SU-DHL-6 (cell line): ENCODE measurements around the gene UTP4.
"Not testable (repeated sequence)": the region's sequence is repeated elsewhere in the genome, so short reads cannot be mapped to it uniquely, and the experiment has no call there.

ENCODE experiments used
- H2AFZ ChIP-seq: fragments of 200-600 bp; sonication (generic); 2 replicates; pipeline ENCODE4 v1.6.1; 2014; ENCODE audit warnings: low read depth, mild to moderate bottlenecking, moderate library complexity, mixed read lengths, antibody characterized with exemption, low read length; ENCODE audit not compliant: severe bottlenecking
- H3F3A ChIP-seq: fragments of 200-600 bp; shearing (Covaris generic); 2 replicates; pipeline ENCODE4 v1.6.0; 2016; ENCODE audit warnings: antibody characterized with exemption, mild to moderate bottlenecking; ENCODE audit not compliant: insufficient read depth
- H3K27ac ChIP-seq: fragments of 200-600 bp; sonication (generic); 2 replicates; pipeline ENCODE4 v1.5.1; 2016; ENCODE audit warnings: low read depth, mild to moderate bottlenecking, low read length, moderate library complexity, mixed read lengths
- H3K27me3 ChIP-seq: fragments of 200-600 bp; sonication (generic), shearing (Covaris generic); 2 replicates; pipeline ENCODE4 v1.6.0; 2014; ENCODE audit warnings: mild to moderate bottlenecking, low read length
- H3K36me3 ChIP-seq: fragments of 200-600 bp; sonication (generic); 2 replicates; pipeline ENCODE4 v1.6.1; 2014; ENCODE audit warnings: mild to moderate bottlenecking, low read length, mixed read lengths
- H3K4me2 ChIP-seq: fragments of 300-600, 200-600 bp; shearing (Covaris generic), sonication (generic); 2 replicates; pipeline ENCODE4 v1.6.0; 2014; ENCODE audit warnings: low read length, low read depth, mild to moderate bottlenecking; ENCODE audit not compliant: poor library complexity, severe bottlenecking
- H3K4me3 ChIP-seq: fragments of 200-600 bp; sonication (generic); 2 replicates; pipeline ENCODE4 v1.5.1; 2014; ENCODE audit warnings: antibody characterized with exemption, low read length, mild to moderate bottlenecking, mixed read lengths; ENCODE audit not compliant: insufficient read depth, poor library complexity, severe bottlenecking
- H3K79me2 ChIP-seq: fragments of 200-600 bp; sonication (generic); 2 replicates; pipeline ENCODE4 v1.6.1; 2014; ENCODE audit warnings: mild to moderate bottlenecking, low read length, moderate library complexity; ENCODE audit not compliant: insufficient read depth
- H3K9ac ChIP-seq: fragments of 200-600 bp; sonication (generic); 2 replicates; pipeline ENCODE4 v1.7.0; 2014; ENCODE audit warnings: mild to moderate bottlenecking, low read length
- H3K9me2 ChIP-seq: fragments of 200-600 bp; sonication (generic); replicated peaks from 2 replicates; pipeline ENCODE4 v1.6.1; 2014; ENCODE audit warnings: low read length; ENCODE audit not compliant: insufficient read depth
- H3K9me3 ChIP-seq: fragments of 200-600 bp; sonication (generic); 2 replicates; pipeline ENCODE4 v1.6.1; 2014; ENCODE audit warnings: low read length, mixed read lengths; ENCODE audit not compliant: insufficient read depth
- H4K20me1 ChIP-seq: fragments of 200-600 bp; sonication (generic); 2 replicates; pipeline ENCODE4 v1.6.1; 2014; ENCODE audit warnings: low read depth, mild to moderate bottlenecking, antibody characterized with exemption, low read length, moderate library complexity, mixed read lengths
- CTCF ChIP-seq: fragments of 200-600 bp; sonication (generic); IDR thresholded peaks from one replicate; pipeline ENCODE4 v1.5.1; 2017; ENCODE audit warnings: antibody characterized with exemption, mild to moderate bottlenecking, low read length, moderate library complexity; ENCODE audit not compliant: insufficient read depth, poor library complexity, severe bottlenecking
- EZH2phosphoT487 ChIP-seq: fragments of 200-600 bp; sonication (generic), shearing (Covaris generic); conservative IDR thresholded peaks from 2 replicates; pipeline ENCODE4 v1.6.1; 2018; ENCODE audit warnings: mild to moderate bottlenecking, antibody characterized with exemption, low read length, moderate library complexity, mixed read lengths

The UTP4 gene

GRCh38 chr16:69143116-69143515, 10.7 kb downstream of the UTP4 start:
- no peak overlapping the region for H3K27ac ChIP-seq
- TF ChIP-seq CTCF (no peak), EZH2phosphoT487 (no peak)
- no peaks in the 10 kb centered on the region for H3K27me3 ChIP-seq
- H3K4me3 ChIP-seq, result no peak overlapping the region
- no peaks in the 10 kb centered on the region for H3K9me3 ChIP-seq
- H3K9me2 ChIP-seq, result no peaks in the 10 kb centered on the region
- no peak overlapping the region for H3K9ac ChIP-seq
- H3K4me2 ChIP-seq, result no peak overlapping the region
- H3K36me3 ChIP-seq, result peaks cover 37% of the 10 kb centered on the region; the same call in 1 of the 2 replicates
- H4K20me1 ChIP-seq, result no peaks in the 10 kb centered on the region
- no peaks in the 10 kb centered on the region for H3F3A ChIP-seq
- H2AFZ ChIP-seq, result no peak overlapping the region
- H3K79me2 ChIP-seq, result peaks cover 33% of the 10 kb centered on the region

- Histone ChIP-seq H3K79me2 (peaks cover 28% of the 10 kb centered on the region; the same call in 1 of the 2 replicates), H3K27ac (no peak overlapping the region), H3K4me3 (no peak overlapping the region), H3K27me3 (no peaks in the 10 kb centered on the region), H2AFZ (no peak overlapping the region), H3K9me3 (no peaks in the 10 kb centered on the region), H4K20me1 (no peaks in the 10 kb centered on the region; the same call in 1 of the 2 replicates), H3F3A (no peaks in the 10 kb centered on the region), H3K9ac (no peak overlapping the region), H3K9me2 (no peaks in the 10 kb centered on the region), H3K36me3 (peaks cover 30% of the 10 kb centered on the region; the same call in 1 of the 2 replicates), H3K4me2 (no peak overlapping the region)
- no peak for TF ChIP-seq CTCF
- TF ChIP-seq EZH2phosphoT487, result no peak
These were observed 13.2 kb downstream of the UTP4 start for GRCh38 chr16:69145658-69146057.

- H3K4me3 ChIP-seq, H3K27ac ChIP-seq, H3K27me3 ChIP-seq, H3K4me2 ChIP-seq, H3K9me2 ChIP-seq, H4K20me1 ChIP-seq, H3K9ac ChIP-seq, H2AFZ ChIP-seq, H3F3A ChIP-seq, H3K9me3 ChIP-seq: not testable (repeated sequence)
- H3K79me2 ChIP-seq, result peaks cover 12% of the 10 kb centered on the region; the same call in 1 of the 2 replicates
- peaks cover 27% of the 10 kb centered on the region for H3K36me3 ChIP-seq
These were observed 17.2 kb downstream of the UTP4 start for GRCh38 chr16:69149621-69150020.

- Histone ChIP-seq H3K9me2 (no peaks in the 10 kb centered on the region), H3F3A (no peaks in the 10 kb centered on the region), H3K27me3 (no peaks in the 10 kb centered on the region), H3K36me3 (peaks cover 32% of the 10 kb centered on the region), H3K27ac (no peak overlapping the region), H2AFZ (no peak overlapping the region), H3K4me3 (no peak overlapping the region), H3K9ac (no peak overlapping the region), H3K4me2 (no peak overlapping the region), H3K9me3 (no peaks in the 10 kb centered on the region), H4K20me1 (no peaks in the 10 kb centered on the region; the same call in 1 of the 2 replicates), H3K79me2 (peaks cover 10% of the 10 kb centered on the region; the same call in 1 of the 2 replicates)
- TF ChIP-seq EZH2phosphoT487 (no peak), CTCF (peak; percentile 80)
These were observed 17.9 kb downstream of the UTP4 start for GRCh38 chr16:69150146-69150865.
